NCI-H1694 (cell line): ENCODE results near the gene LMNA.
"Not testable (repeated sequence)": the region's sequence is repeated elsewhere in the genome, so short reads cannot be mapped to it uniquely, and the experiment has no call there.

ENCODE experiments used
- DNase-seq: peaks from one replicate; lab custom pipeline; 2025; lab: John Stamatoyannopoulos, UW

The LMNA gene

DNA sequence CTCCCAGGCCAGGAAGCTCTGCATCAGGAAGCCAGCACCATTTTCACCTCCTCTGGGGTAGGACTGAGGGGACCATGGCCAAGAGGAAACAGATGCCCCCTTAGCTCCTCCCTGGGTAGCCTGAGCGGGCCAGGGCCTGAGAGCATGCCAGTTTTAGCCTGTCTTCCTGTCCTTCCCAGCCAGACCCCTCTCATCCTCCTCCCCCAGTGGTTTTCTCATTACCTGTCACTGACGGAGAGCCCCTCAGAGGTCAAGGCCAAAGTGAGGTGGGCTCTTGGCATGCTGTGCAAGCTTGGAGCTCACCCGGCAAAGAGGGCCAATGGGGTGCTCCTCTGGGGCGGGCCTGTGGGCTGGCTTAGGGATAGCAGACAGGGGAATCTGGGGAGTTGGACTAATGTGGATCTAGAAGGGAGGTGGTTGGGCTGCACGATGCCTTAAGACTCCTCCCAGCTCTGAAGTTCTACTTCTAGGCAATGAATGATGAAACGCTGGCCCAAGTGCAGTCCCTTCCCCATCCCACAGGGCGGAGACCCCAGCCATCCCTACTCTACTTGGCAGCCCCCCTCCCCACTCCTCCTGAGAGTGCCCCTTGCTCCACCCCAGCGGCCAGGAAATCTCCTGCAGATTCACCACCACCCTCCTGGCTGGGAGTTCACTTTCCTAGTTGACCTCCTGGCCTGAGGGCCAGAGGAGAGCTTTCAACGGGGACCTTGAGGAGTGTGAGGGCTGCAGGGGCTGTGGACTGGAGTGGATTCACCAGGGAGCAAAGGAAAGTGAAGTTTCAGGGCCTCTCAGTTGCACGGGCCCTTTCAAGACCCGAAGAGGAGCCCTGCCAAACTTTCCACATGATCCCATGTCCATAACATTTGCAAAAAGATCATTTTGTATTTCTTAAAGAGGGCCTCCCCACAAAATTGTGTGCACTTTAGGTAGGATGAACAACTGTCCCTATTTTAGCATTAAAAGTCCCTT lies 9.4 kb upstream of the LMNA start:
- DNase-seq: no peak

DNA sequence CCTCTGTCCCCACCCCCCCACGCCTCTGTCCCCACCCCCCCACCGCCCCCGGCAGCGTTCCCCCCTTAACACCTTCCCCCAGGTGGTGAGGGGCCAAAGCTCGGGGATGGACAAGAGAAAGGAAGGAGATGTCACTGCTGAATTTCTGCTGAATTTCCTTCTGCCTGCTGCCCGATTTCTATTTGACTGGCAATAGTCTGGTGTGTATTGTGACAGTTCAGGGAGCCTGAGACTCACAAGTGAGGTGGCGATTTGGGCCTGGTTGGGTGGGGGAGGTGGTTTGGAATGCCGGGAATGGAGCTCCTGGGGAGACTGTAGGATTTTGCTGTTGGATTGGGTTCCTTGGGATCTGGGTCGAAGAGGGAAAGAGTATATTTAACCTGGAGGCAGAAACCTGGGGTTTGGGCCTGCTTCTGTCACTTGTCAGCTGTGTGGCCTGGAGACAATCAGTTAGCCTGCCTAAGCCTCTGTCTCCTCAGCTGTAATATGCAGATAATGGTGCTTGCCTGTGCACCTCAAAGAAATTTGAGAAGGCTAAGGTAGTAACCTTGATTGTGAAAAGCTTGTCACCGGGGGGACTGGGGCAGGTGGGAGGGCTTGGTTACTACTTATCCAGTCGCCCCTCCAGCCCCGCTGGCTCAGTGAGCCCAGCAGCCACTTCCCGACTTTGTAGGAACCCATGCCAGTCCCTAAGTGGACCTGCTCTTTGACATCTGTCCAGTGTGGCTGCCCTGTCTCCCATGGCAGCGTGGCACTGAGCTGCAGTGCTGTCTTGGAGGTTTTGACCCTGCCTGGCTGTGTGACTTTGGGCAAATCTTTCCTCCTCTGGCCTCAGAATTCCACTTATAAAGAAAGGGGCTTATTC lies 7.7 kb upstream of the LMNA start:
- DNase-seq: no peak

DNA sequence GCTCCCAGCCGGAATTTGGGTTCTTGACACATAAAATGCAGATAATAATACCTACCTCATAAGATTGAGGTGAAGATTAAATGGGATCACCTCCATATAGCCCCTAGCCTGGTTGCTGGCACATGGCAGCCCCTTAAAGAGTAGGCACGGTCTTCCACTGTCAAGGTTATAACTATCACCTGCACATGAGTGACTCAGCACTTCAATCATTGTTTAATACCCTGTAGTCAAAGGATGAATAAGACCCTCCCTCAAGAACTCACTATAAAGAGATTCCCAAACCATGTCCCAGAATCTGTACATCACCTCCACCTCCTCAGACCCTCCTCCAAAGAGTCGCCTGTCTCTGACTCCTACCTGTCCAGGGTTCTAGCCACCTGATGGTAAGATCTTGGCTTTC lies 6.5 kb upstream of the LMNA start:
- no peak for DNase-seq

DNA sequence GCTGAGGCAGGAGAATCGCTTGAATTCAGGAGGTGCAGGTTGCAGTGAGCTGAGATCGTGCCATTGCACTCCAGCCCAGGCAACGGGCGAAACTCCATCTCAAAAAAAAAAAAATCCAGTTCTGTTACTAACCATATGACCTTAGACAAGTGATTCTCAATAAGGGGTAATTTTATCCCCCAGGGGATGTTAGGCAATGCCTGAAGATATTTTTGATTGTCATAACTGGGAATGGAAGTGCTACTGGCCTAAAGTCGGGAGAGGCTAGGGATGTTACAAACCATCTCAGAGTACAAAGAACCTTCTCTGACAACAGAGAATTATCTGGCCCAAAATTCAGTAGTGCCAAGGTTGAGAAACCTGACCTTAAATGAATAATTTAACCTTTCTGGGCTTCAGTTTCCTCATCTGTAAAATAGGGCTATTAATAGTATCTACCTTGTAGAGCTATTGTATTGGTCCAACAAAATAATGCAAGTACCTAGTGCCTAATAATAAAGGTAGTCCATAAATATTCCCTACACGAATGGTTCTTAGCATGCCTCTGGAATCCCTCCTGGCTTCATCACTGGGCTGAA lies 5.8 kb upstream of the LMNA start:
- no peak for DNase-seq

DNA sequence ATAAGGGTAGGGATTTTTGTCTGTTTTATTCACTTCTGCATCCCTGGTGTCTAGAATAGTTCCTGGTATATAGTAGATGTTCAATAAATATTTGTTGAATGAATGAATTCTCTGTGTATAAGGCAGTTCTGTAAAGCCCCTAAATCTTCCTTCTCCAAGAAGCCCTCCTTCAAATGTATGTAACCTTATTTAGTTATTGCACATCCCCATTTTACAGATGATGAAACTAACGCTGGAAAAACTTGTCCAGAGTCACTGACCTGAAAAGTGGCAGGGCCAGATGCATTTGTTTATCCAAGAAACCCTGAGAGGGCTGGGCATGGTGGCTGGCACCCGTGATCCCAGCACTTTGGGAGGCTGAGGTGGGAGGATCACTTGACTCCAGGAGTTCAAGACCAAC lies 4.3 kb upstream of the LMNA start:
- no peak for DNase-seq

DNA sequence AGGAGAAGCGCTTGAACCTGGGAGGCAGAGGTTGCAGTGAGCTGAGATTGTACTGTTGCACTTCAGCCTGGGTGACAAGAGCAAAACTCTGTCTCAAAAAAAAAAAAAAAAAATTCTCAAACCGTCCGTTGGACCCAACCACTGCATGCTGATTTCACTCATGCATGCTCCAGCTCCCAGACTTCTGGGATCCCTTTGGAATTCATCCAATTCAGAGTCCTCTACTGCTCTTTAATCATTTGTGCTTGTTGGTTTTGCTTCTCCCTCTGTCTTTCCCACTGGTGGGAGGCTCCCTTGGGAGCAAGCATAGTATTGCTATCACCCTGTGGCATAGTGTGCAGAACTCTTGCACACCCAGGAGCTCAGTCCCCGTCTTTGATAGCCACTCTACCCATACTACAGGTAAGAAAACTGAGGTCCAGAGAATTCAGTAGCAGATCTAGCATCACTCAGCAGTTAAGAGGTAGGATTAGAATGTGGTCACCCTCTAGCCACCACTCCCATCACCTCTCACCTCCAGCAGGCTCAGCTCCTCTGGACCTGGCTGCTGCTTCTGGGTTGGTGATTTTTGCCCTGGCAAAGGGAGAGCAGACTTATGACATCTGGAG lies 3.1 kb upstream of the LMNA start:
- no peak for DNase-seq

DNA sequence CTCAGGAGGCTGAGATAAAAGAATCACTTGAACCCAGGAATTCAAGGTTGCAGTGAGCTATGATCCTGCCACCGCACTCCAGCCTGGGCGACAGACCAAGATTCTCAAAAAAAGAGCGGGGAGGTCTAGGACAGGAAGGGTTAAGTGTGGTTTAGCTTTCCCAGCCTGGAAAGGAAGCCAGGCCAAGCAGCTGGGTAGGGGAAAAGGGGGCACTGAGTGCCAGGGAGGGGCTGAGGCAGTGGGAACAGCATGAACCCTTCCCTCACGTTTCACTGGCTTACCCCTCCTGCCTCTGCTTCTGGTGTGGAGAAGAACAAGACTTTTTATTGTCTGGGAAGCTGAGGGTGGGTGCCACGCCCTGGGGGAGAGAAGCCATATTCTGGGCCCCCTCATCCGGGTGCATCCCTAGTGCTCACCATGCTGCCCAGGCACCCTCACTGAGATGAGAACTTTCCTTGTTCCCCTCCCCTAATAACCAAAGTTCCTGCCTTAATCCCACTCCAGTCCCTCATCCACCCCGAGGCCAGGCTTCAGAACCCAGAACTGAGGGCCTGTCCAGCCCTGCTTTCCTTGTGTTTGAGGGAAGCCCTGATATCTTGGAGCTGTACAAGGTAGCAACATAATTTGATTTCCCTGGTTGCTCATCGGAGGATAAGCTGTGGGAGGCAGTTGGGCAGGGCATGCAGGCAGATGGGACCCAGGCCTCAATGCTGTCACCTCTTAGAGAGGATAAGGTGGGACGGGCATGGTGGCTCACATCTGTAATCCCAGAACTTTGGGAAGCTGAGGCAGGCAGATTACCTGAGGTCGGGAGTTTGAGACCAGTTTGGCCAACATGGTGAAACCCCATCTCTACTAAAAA lies 2.0 kb upstream of the LMNA start:
- no peak for DNase-seq

DNA sequence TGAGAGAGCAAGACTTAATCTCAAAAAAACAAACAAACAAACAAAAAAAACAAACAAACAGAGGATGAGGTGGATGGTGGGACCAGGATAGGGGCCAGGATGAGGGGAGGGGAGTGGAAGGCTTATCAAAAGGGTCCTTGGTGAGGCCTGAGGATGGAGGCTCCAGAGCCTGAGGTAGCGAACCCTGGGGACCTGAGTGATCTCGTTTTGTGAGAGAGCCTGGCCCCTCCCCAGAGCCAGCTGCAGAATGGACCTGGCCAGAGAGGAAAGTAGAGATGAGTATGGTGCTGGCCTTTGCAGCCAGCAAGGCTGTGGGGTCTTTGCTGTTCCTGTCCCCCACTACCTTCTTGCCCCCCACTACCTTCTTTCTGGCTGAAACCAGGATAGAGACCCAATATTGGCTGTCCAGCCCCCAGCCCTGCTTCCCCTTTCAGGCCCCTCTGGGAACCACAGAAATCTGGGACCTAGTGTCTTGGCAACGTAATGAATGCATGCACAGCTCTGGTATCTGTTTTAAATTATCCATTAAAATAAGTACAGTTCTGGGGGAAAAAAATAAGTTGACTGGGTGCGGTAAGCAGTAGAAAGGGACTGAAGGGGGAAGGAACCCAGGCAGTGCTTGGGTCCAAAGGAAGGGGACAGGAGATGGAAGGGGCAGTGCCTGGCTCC lies 1.1 kb upstream of the LMNA start:
- no peak for DNase-seq

DNA sequence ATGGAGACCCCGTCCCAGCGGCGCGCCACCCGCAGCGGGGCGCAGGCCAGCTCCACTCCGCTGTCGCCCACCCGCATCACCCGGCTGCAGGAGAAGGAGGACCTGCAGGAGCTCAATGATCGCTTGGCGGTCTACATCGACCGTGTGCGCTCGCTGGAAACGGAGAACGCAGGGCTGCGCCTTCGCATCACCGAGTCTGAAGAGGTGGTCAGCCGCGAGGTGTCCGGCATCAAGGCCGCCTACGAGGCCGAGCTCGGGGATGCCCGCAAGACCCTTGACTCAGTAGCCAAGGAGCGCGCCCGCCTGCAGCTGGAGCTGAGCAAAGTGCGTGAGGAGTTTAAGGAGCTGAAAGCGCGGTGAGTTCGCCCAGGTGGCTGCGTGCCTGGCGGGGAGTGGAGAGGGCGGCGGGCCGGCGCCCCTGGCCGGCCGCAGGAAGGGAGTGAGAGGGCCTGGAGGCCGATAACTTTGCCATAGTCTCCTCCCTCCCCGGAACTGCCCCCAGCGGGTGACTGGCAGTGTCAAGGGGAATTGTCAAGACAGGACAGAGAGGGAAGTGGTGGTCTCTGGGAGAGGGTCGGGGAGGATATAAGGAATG lies 505 bp downstream of the LMNA start:
- no peak for DNase-seq

DNA sequence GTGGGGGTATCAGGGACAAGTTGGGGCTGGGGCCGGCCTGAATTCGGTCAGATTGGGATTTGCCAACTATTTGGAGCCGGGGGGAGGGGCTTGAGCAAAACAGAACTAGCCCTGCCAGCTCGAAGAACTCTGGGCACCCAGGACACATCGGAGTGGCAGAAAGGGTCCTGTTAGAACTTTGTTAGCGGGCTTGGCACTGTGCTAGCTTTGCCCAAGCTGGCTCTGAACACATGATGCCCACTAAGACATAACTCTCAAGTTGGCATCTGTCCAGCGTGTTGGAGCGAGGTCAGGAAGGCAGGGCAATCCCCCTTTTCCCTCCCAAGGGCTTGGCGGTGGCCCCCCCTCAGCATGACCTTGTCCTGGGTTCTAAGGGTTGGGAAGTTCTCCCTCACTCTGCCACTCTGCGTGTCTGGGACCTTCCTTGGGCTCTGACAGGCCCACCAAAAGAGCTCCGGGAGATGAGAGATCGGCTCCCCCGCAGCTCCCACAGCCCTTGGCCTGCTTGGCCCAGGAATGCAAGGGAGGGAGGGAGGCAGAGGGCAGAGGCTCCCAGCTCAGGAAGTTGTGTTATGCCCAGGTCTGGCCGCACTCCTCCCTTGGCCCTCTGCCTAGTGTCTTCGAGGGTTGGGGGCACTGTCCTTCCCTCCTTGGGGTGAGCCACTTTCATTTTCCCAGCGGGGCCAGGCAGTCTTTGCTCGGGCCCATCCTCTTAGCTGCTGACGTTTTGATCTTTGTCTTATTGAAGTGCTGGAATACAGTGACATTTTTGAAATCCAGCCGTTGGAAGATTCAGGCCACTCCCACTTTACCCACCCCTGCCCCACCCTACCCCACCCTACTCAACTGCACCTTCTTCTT lies 1.2 kb downstream of the LMNA start:
- peak; percentile 25 for DNase-seq

DNA sequence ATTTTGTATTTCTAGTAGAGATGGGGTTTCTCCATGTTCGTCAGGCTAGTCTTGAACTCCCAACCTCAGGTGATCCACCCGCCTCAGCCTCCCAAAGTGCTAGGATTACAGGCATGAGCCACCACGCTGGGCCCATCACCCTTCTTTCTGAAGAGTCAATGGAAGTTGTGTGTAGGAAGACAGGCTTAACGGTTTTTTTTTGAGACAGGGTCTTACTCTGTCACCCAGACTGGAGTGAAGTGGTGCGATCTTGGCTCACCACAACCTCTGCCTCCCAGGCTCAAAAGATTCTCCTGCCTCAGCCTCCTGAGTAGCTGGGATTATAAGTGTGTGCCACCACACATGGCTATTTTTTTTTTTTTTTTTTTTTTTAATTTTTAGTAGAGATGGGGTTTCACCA lies 2.2 kb downstream of the LMNA start:
- DNase-seq: not testable (repeated sequence)

DNA sequence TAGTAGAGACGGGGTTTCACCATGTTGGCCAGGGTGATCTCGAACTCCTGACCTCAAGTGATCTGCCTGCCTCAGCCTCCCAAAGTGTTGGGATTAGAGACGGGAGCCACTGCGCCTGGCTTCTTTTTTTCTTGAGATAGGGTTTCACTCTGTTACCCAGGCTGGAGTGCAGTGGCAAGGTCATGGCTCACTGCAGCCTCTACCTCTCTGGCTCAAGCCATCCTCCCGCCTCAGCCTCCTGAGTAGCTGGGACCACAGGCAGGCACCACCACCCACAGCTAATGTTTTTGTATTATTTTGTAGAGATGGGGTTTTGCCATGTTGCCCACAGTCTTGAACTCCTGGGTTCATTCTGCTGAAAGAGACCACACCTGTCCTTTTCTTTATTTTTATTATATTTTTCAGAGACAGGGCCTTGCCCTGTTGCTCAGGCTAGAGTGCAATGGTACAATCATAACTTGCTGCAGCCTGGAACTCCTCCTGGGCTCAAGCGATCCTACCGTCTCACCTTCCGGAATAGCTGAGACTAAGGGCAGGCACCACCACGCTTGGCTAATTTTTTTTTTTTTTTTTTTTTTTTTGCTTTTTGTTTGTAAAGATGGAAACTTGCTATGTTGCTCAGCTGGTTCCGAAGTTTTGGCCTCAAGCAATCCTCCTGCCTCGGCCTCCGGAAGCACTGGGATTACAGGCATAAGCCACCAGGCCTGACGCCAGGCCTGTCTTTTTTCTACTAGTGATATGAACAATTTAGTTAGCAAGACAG lies 3.1 kb downstream of the LMNA start:
- no peak for DNase-seq

DNA sequence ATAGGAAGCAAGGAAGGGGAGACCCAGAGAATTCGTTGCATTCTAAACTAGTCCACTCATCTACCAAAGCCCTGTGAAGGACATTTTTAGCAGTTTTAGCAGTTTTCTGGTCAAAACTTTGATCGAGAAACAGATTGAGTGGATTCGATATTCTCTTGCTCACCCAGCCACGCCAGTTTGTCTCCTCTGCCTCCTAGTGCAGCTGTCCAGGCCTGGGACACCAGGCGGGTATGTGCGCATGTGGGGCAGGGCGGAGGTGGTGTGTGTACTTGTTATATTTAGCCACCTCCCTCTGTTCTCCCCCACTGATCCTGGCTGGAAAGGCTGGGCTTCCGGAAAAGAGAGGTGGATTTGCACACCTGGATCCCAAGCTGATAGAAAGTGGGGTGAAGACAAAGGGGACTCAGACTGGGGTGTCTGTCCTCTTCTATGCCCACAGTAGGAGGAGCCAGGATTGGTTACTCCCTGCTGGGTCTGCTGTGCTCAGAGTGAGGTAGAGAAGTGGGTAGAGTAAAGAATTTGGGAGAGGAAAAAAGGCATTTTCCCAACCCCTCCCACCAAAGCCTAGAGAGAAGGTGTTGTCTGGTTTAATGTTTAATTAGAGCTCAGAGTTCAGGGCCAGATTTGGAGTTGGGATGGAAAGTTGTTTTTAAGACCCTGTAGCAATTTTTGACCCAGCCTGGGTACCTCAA lies 3.8 kb downstream of the LMNA start:
- no peak for DNase-seq

DNA sequence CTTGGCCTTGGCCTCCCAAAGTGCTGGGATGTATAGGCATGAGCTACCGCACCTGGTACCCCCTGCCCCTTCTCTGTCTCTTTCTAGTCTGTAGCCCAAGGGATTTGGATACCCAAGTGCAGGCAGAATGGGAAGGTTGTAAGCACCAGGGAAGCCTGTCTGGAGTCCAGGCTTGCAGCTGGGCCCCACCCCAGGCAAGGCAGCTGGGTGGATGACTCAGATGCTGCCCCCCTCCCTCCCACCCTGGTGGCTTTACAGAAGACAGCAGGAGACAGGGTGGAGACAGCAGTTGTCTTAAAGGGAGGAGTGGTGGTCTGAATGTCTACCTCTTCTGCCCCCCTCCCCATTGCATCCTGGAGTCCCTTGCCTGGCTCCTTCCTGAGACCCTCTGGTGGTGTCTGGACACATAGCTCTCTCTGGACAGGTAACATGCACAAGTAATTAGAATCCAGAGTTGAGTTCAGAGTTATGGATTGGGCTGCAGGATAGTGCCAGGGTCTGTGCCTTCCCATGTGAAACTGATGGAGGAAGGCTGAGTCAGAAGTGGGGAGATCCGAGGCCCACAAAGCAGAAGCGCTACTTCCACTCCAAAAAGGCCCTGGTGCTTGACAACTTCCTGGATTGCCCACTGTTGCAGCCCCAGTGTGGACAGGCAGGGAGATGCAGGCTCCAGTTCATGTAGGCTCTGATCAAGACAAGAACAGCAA lies 5.1 kb downstream of the LMNA start:
- no peak for DNase-seq

DNA sequence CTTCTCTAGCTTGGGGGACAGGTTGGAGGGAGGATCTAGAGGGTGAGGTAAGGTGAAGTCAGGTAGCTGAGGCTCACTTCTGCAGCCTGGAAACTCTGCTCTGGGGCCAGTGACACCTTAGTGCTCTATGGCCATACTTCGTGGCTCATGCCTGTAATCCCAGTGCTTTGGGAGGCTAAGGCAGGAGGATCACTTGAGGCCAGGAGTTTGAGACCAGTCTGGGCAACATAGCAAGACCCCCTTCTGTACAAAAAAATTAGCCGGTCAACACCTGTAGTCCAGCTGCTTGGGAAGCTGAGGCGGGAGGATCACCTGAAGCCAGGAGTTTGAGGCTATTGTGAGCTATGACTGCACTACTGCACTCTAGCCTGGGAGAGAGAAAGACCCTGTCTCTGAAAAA lies 5.8 kb downstream of the LMNA start:
- no peak for DNase-seq

DNA sequence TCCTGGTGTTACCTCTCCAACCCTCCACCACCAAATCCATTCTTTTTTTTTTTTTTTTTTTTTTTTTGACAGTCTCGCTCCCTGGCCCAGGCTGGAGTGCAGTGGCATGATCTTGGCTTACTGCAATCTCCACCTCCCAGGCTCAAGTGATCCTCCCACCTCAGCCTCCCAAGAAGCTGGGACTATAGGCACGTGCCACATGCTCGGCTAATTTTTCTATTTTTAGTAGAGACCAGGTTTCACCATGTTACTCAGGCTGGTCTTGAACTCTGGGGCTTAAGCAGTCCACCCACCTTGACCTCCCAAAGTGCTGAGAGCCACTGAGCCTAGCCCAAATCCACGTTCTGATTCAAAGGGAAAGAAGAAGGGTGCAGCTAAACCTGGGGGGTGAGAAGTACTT lies 6.5 kb downstream of the LMNA start:
- DNase-seq: not testable (repeated sequence)

DNA sequence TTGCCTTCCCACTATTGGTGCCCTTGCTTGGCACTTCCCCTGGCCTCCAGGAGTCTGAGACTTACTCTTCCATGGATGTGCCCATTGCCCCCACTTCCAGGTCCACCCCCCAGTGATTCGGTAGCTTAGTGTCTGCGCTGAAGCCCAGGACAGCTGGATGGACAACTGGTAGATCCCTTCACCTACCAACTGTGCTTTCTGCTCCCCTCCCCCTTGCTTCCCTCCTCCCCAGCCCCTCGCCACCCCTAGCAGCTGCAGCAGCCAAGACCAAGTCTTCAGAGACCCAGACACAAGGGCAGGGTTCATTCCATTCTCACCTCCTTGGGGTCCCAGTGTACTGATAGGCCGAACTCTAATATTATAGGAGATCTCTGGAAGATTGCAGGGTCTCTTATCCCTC lies 6.9 kb downstream of the LMNA start:
- no peak for DNase-seq
